ENCODE results near the gene EEF1AKMT3. TPM values are rescaled to one million over a fixed set of nuclear protein-coding genes. Genes with fewer than 3 reads are reported as not detected.
A peak's percentile ranks its signal among the peaks of the same experiment; 100 is the strongest.

The EEF1AKMT3 gene
- total RNA-seq, 1 experiment from 2014 or later = 5.0 TPM

DNA sequence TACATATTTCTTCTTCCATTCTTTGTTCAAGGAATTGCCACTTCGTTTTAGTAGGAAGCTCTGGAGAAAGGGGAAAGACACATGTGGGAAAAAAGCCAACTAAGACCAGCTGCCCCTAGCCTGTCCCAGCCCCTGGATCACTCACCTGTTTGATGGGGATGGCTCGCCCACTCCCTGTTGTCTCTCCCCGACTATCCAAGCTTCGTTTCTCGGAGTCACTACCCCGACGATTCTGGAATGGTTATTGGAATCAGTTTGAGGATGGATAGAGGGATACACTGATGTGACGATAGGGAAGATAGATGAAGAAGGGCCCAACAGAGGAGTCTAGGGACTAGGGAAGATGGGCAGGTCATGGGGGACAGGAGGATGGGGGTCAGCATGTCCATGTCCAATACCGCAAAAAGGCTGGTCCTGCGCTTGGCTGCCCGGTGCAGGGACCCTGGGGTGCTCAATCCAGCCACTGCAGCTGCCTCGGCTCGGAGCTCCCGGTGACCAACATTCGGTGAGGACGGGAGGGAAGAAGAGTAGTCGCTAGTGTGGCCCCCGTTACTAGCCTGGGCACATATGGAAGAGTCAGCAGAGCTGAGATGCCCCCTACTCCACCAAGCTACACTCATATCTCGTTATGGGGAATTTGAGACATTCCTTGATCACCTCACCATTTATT, 40.9 kb upstream of the EEF1AKMT3 start:
- TF ChIP-seq, protein P1, sequence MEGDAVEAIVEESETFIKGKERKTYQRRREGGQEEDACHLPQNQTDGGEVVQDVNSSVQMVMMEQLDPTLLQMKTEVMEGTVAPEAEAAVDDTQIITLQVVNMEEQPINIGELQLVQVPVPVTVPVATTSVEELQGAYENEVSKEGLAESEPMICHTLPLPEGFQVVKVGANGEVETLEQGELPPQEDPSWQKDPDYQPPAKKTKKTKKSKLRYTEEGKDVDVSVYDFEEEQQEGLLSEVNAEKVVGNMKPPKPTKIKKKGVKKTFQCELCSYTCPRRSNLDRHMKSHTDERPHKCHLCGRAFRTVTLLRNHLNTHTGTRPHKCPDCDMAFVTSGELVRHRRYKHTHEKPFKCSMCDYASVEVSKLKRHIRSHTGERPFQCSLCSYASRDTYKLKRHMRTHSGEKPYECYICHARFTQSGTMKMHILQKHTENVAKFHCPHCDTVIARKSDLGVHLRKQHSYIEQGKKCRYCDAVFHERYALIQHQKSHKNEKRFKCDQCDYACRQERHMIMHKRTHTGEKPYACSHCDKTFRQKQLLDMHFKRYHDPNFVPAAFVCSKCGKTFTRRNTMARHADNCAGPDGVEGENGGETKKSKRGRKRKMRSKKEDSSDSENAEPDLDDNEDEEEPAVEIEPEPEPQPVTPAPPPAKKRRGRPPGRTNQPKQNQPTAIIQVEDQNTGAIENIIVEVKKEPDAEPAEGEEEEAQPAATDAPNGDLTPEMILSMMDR (IDR thresholded peaks at IDR 0.05; ENCODE audit: insufficient read depth in 1 of 2, low read depth in 1 of 2, low read length in 1 of 2, severe bottlenecking in 1 of 2, unreplicated experiment in 1 of 2) = no peak
- CTCF ChIA-PET = interaction anchor here (1.2 kb wide), 1 partner anchor 148 kb away, joined by 3 read pairs; no protein-coding TSS in a partner anchor
- H3K4me1 Mint-ChIP-seq (ENCODE audit: low read depth, unreplicated experiment) = peaks cover 11% of the 10 kb centered on the region
- no peaks in the 10 kb centered on the region for H3K9me3 Mint-ChIP-seq (ENCODE audit: unreplicated experiment)
- POLR2A ChIA-PET = no interaction called here
- Histone ChIP-seq H3K9me3 (no peaks in the 10 kb centered on the region), H3K27me3 (replicated peaks; ENCODE audit: control insufficient read depth, insufficient read depth, low read length) (peaks cover 4% of the 10 kb centered on the region), H3K4me3 (ENCODE audit: low read depth, low read length) (no peak overlapping the region), H3K4me1 (peaks cover 2% of the 10 kb centered on the region), H3K36me3 (ENCODE audit: control insufficient read depth, insufficient read depth, low read length) (no peaks in the 10 kb centered on the region)
- peak in 1 of 2 experiments; percentile 1 for DNase-seq
- BruUV-seq (replicated peaks) = no TSS peak
- no peaks in the 10 kb centered on the region for H3K36me3 Mint-ChIP-seq (ENCODE audit: insufficient read depth, unreplicated experiment)
- peaks cover 29% of the 10 kb centered on the region for H3K27me3 Mint-ChIP-seq (ENCODE audit: insufficient read depth, unreplicated experiment)
- H3K4me3 Mint-ChIP-seq (ENCODE audit: unreplicated experiment) = no peak overlapping the region
- intact Hi-C loops (cut with micrococcal nuclease; ENCODE audit: unreplicated experiment) = no loop called here
- H3K27ac Mint-ChIP-seq (ENCODE audit: unreplicated experiment) = no peak overlapping the region

DNA sequence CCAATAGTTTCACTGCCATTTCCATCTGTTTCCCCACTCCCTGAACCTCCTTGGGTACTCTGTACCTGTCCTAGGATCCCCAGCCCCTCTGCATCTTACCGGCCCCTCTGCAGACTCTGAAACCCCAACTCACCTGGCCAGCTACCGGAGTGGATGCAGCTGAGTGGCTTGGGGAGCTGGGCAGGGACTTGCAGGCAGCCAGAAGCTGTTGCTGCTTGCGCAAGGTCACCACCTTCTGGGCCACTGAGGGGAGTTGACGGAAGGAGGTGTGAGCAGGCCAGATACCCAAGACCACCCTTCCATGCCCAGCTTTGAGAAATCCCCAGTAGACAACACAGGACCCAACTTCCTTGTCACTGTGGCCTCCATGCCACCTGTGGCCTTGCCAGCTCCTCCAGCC, 40.1 kb upstream of the EEF1AKMT3 start:
- DNase-seq = no peak
- Mint-ChIP-seq H3K9me3 (ENCODE audit: unreplicated experiment) (no peaks in the 10 kb centered on the region), H3K4me3 (ENCODE audit: unreplicated experiment) (no peak overlapping the region), H3K27me3 (ENCODE audit: insufficient read depth, unreplicated experiment) (peaks cover 34% of the 10 kb centered on the region), H3K36me3 (ENCODE audit: insufficient read depth, unreplicated experiment) (no peaks in the 10 kb centered on the region), H3K27ac (ENCODE audit: unreplicated experiment) (no peak overlapping the region), H3K4me1 (ENCODE audit: low read depth, unreplicated experiment) (peaks cover 17% of the 10 kb centered on the region)
- TF ChIP-seq, protein P1 (IDR thresholded peaks at IDR 0.05; ENCODE audit: insufficient read depth in 1 of 2, low read depth in 1 of 2, low read length in 1 of 2, severe bottlenecking in 1 of 2, unreplicated experiment in 1 of 2) = no peak
- intact Hi-C loops (cut with micrococcal nuclease; ENCODE audit: unreplicated experiment) = no loop called here
- Histone ChIP-seq H3K36me3 (ENCODE audit: control insufficient read depth, insufficient read depth, low read length) (no peaks in the 10 kb centered on the region), H3K27me3 (replicated peaks; ENCODE audit: control insufficient read depth, insufficient read depth, low read length) (peaks cover 7% of the 10 kb centered on the region), H3K4me1 (peaks cover 10% of the 10 kb centered on the region), H3K9me3 (no peaks in the 10 kb centered on the region), H3K4me3 (ENCODE audit: low read depth, low read length) (no peak overlapping the region)
- ChIA-PET CTCF (interaction anchor here (1.2 kb wide), 1 partner anchor 149 kb away, joined by 3 read pairs; no protein-coding TSS in a partner anchor), POLR2A (interaction anchor here (1.1 kb wide), 1 partner anchor 12 kb away, joined by 5 read pairs; the partner anchor contains the start of gene TSPAN31)
- no TSS peak for BruUV-seq (replicated peaks)

GRCh38 chr12:57732726-57733593, 39.5 kb upstream of the EEF1AKMT3 start:
- peaks cover 17% of the 10 kb centered on the region for H3K4me1 Mint-ChIP-seq (ENCODE audit: low read depth, unreplicated experiment)
- peaks cover 31% of the 10 kb centered on the region for H3K27me3 Mint-ChIP-seq (ENCODE audit: insufficient read depth, unreplicated experiment)
- POLR2A ChIA-PET = interaction anchor here (0.6 to 1.1 kb wide), 2 partner anchors 12 to 29 kb away, joined by 4 to 5 read pairs; partner anchors contain the start of gene TSPAN31
- DNase-seq = no peak
- CTCF ChIA-PET = interaction anchor here (1.2 kb wide), 1 partner anchor 150 kb away, joined by 3 read pairs; no protein-coding TSS in a partner anchor
- no peak overlapping the region for H3K27ac Mint-ChIP-seq (ENCODE audit: unreplicated experiment)
- H3K36me3 Mint-ChIP-seq (ENCODE audit: insufficient read depth, unreplicated experiment) = no peaks in the 10 kb centered on the region
- no TSS peak for BruUV-seq (replicated peaks)
- Histone ChIP-seq H3K4me1 (peaks cover 12% of the 10 kb centered on the region), H3K9me3 (no peaks in the 10 kb centered on the region), H3K4me3 (ENCODE audit: low read depth, low read length) (no peak overlapping the region), H3K36me3 (ENCODE audit: control insufficient read depth, insufficient read depth, low read length) (no peaks in the 10 kb centered on the region), H3K27me3 (replicated peaks; ENCODE audit: control insufficient read depth, insufficient read depth, low read length) (peaks cover 7% of the 10 kb centered on the region)
- intact Hi-C loops (cut with micrococcal nuclease; ENCODE audit: unreplicated experiment) = no loop called here
- no peak overlapping the region for H3K4me3 Mint-ChIP-seq (ENCODE audit: unreplicated experiment)
- H3K9me3 Mint-ChIP-seq (ENCODE audit: unreplicated experiment) = no peaks in the 10 kb centered on the region
- TF ChIP-seq, protein P1 (IDR thresholded peaks at IDR 0.05; ENCODE audit: insufficient read depth in 1 of 2, low read depth in 1 of 2, low read length in 1 of 2, severe bottlenecking in 1 of 2, unreplicated experiment in 1 of 2) = no peak

All from Caco-2 (cell line).